GM21367 (cell line): Measurements from ENCODE around the gene SH3GLB1.
"Not testable (repeated sequence)": the region's sequence is repeated elsewhere in the genome, so short reads cannot be mapped to it uniquely, and the experiment has no call there.

Source experiments
- ATAC-seq: cut with Tn5 transposase; IDR thresholded peaks from one replicate; pipeline ENCODE4 v1.9.1; 2021; ENCODE audit not compliant: unreplicated experiment

SH3GLB1 gene

DNA sequence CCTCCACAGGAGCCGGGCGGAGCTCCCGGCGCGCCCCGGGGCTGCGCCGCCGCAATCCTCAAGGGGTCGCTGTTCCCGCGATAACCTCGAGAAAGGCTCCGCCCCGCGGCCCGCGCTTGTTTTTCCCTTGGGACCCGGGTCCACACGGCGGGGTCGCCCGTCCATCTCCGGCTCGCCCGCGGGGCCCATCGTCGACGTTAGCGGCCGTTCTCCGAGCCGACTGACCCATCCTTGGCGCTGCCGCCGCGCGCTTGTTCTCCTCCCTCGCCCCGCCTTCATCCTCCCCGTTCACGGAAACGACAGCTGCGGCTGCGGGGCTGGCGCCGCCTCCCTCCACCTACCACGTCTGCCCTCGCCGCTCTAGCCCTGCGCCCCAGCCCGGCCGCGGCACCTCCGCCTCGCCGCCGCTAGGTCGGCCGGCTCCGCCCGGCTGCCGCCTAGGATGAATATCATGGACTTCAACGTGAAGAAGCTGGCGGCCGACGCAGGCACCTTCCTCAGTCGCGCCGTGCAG is at the start of gene SH3GLB1:
Gene SH3GLB1, plus strand, starts transcription at position 119 of the 514 bp plus-strand sequence. Its CDS starts 324 bp downstream, at position 443.
- peak; percentile 82 for ATAC-seq

DNA sequence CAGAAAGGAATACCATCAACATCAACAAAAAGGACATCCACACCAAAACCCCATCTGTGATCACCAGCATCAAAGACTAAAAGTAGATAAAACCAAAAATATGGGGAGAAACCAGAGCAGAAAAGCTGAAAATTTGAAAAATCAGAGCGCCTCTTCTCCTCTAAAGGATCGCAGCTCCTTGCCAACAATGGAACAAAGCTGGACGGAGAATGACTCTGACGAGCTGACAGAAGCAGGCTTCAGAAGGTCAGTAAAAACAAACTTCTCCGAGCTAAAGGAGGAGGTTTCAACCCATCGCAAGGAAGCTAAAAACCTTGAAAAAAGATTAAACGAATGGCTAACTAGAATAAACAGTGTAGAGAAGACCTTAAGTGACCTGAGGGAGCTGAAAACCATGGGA is 46.0 kb upstream of the SH3GLB1 start:
- ATAC-seq, result not testable (repeated sequence)

DNA sequence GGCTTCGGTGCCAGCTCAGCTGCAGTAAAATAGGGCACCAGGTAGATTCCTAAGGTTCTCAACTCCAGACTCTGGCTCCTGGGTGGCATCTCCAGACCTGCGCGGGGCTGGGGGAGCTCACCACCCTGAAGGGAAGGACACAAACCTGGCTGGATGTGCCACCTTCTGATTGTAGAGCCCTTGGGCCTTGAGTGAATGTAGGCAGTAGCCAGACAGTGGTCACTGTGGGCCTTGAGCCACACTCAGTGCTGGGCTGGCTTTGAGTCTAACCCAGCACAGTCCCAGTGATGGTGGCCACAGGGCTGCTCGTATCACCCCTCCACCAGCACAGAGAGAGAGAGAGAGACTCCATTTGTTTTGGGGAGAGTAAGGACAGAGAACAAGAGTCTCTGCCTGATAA is 38.0 kb upstream of the SH3GLB1 start:
- no peak for ATAC-seq

DNA sequence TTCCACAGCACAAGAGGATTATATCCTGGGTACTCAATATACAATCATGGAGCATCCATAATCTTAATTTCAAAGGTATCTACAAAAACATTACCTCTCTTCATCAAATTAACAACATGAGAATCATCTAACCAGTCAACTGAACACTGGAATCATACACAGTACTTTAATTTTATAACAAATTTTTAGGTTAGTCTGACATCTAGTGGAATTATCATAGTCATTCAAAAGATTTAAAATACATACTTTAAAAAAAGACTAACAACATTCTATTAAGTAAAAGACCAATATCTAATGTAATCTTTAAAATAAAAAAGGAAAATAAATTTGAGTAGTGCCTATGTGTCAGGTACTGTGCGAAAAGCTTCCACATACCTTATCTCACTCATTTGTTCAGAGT is 16.8 kb upstream of the SH3GLB1 start:
- ATAC-seq, result no peak

DNA sequence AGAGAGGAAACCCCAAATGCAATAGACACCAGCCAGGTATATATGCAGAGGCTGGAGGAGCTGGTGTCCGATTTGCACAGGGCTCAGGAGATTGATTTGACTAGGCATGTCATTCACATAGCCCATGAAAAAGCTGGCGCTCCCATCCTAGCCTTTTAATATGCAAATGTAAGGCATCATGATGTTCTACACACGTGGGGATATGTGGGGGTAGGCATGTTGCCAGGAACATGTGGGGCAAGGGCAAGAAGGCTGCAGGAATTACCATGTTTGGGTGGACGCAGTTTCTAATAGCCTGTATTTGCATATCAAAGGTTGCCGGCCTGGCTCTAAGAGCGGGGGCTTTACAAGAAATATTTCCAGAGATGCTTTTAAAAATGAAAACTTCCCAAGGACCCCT is 11.7 kb upstream of the SH3GLB1 start:
- ATAC-seq, result no peak

DNA sequence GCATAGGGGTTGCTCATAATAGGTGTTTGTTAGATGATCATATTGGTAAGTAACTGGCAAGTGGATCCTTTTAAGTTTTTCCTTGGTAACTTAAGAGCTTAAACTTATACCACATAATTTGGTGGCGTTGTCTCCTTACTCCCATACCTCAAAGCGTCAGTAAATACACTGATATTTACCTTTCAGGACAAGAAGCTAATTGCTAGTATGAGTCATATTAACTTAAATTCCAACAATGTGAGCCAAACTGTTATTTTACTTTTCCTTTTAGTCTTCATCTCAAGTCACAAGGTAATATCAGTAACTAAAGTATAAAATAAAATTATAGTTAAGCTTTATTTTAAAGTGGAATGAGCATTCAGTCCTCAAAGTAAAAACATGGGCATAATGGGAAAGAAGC is 9.0 kb upstream of the SH3GLB1 start:
- no peak for ATAC-seq

DNA sequence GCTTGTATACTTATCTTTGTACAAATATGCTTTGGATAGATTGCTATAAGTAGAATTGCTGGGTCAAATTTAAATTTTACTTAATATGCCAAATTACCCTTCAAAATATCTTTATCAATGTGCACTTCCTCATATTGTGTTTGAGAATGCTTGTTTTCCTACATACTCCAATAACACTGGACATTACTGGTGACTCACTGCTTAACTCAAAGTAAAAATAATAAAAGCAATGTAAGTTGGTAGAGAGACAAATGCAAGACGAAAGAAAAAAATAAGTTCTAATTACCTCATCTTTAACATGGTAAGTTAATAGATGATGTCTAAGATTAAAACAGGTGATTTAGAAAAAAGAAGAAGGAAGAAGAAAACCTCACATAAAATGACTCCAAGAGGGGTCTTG is 7.9 kb upstream of the SH3GLB1 start:
- ATAC-seq, result no peak

DNA sequence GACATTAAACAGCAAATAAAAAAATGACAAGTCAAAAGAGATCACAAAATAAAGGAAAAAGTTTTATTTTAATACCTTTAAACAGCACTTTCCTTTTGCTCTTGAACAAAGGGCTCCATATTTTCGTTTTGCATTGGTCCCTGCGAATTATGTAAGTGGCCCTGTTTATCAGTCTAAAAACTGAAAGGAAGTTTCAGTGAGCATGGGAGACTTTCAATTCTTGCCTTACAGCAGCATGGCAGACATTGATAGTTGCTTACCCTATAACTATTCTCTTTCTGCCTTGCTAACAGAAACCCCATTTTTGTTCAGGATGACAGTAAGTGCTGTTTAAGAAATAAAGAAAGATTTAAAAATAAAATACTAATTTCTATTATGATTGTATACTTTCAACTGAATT is 5.2 kb upstream of the SH3GLB1 start:
- ATAC-seq, result peak; percentile 41

DNA sequence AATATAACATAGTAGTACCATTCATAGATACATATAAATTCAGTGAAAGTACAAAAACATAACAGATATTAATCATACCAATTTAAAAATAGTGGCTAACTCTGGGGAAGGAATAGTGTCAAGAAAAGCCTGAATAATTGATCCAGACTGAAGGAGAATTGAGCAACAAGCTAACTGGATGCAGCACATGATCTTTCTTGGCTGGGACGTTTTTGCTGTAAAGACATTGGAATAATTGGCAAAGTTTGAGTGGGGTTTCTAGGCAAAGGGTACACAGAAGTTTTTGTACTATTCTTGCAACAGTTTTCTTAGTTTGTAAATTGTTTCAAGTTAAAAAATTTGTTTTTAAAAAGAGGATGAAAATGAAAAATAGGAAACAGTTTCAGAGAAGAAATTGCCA is 2.6 kb upstream of the SH3GLB1 start:
- no peak for ATAC-seq

DNA sequence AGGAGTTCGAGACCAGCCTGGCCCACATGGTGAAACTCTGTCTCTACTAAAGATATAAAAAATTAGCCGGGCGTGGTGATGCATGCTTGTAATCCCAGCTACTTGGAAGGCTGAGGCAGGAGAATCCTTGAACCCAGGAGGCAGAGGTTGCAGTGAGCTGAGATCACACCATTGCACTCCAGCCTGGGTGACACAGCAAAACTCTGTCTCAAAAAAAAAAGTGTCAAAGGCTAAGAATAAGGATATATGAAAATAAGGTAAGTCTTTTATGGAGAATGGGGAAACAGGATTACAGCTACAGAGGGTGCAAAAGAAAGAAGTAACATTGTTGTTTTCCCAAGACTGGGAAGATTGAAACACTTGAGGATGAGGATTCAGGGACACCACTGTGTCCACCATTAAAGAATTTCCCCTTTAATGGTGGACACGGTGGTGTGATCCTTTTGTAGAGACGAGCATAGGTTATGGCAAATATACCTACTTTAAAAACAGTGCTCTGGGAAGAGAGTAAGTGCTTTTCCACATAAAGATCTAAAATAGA is 1.4 kb upstream of the SH3GLB1 start:
- not testable (repeated sequence) for ATAC-seq

DNA sequence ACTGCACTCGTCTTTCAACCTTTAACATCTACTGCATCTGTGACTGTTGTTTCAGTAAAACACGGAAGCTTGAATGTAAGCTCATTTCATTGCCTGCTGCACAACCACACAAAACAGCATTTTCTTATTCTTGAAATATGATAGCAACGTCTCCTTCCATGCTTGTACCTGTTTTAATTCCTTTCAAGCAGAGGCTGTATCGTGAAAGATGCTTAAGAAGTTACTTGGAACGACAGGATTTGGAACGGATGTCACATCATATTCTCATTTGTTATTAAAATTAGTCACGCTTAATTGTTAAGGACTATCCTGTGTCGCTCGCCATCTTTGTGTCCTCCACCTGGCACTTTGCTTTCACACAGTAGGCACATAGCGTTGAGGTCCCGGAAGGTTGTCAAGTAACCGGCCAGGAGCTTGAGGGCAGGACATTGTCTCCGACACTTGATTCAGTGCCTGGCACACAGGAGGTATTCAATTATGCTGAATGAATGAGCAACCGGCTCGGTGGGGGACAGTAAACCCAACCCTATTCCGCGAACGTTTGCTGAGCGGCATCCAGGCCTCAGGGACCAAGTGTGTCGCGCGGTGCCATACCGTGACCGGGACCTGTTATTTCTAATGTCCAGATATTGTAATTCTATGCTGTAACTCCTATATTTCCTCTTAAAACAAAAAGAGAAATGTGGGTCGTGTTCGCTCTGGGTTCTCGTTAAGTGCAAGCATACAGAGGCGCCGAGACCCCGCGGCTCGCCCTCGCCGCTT is 499 bp upstream of the SH3GLB1 start:
- peak; percentile 24 for ATAC-seq

DNA sequence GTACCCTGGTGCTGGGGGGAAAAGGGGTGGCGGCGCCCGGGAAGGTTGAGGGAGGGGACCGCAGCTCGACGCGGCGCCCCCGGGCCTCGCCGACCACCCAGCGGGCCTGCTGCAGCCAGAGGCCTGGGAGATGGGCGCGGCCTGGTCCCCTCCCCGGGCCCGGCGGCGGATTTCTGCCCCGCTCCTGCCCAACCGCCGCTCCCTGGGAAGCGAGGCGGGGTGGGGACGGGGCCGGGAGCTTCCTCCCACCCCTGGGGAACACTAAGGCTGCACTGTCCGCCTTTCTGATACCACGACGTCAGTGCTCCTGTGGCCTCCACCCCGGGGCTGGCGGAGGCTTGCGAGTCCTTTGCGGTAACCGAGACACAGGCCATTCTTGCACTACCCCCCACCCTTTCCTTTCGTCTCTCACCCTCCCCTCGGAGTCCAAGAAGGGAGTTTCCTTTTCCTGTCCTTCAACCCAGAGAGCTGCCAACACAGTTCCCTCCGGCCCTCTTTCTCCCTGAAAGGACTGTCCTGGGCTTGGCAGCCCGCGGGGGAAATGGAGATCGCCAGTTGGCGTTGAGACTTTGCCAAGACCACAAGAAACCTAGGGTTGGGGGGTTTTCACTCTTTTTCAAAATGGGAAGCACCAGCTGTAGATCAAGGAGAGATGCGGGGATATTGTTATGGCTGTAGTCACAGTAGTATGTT is 742 bp downstream of the SH3GLB1 start:
- peak; percentile 27 for ATAC-seq

DNA sequence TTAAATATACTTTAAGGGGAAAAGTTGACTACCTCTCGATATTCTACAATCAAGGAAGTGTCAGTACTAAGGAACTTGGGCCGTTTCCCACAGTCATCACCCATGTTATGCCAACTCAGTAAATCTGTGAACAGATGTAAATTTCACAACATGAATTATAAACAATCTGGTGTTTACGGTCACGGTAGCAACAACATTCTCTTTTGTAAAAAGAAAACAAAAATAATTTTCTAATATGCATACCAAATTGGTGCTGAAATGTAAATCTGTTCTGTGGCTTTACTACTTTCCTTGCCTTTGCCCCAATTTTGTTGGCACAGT is 1.2 kb downstream of the SH3GLB1 start:
- ATAC-seq, result no peak

DNA sequence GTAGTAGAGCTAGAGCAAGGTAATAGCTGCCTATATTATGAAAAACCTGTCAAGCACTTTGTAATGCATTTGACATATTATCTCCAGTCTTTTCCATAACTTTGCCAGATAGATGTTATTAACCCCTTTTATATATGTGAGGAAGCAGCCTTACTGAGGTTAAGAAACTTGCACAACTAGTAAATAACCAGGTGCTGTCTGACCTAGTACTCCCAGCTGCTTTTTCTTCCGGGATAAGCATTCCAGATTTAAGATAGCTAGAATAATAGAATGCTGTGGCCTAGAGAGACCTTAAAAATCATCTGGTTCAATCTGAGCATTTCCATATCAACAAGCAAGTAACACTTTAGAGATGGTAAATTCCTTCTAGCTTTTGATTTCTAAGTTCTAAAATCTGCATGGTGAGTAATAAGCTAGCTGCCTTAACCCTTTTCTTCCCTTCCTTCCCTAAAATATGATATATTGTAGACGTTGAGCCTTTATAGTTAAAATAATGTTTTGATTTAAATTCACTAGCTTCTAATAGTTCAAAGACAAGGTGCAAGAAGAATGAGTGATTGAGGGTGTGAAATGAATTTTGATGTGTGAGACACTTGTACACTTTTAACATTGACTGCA is 1.8 kb downstream of the SH3GLB1 start:
- no peak for ATAC-seq

DNA sequence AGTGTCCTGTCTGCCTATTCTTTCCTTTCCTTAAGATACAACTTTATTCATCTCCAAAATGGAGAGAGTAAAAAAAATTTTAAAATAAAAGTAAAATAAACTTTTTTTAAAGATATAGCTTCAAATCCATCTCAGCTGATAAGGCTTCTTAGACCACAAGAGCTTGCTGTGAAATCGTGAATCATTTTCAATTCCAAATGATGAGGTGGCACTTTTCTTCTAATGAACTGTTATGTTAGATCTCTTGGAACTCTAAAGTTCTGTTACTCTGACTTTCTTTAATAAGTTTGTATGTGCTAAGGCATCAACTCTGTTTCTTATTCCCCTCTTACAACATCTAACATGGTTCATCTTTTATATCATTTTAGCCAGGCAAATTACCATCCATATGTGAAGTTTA is 4.5 kb downstream of the SH3GLB1 start:
- no peak for ATAC-seq

DNA sequence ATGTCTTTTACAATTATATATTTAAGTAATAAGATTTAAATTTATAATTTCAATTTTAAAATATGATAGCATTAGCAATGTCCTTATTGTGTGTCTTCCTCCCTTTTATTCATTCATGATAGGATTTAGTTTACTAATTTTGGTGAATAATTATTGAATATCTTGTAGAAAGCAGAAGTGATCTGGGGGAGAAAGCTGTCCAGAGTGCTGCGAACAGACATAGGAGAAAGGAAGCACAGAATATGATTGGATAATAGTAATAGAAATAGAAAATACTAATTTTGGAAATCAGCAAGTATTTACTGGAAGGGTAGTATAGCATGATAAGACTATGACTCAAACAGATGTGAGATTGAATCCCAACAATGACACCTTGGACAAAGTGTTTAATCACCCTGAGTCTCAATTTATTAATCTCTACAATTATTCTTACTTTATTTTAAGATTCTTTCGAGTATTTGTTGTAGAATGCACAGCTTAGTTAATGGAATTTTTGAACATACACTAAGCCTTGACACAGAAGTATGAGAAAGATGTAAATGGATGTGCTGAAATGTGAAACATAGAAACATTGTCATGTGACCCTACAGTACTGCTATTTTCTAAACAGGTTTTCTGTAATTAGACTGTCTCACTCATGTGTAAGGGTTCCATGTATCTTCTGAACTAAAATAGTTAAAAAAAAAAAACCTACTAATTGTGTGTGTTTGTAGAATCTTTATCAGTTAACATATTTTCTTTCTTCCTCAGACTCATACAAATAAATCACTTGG is 7.9 kb downstream of the SH3GLB1 start:
- no peak for ATAC-seq

DNA sequence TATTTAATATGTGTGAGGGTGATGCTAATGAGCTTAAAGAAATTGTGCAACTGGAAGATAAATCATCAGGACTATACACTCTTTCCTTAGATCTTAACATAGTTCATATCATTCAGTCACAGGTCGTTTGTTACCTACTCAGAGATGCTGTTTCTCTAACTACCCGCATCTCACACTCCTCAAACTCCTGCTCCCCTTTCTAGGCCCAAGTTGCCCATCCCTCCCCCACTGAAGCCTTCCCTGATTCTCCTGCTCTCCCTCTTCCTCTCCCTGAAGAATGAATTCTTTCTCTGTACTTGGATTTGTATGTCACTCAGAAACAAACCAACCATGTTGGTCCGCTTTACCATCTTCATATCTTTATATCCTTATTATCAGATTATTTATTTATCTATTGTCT is 9.1 kb downstream of the SH3GLB1 start:
- no peak for ATAC-seq

DNA sequence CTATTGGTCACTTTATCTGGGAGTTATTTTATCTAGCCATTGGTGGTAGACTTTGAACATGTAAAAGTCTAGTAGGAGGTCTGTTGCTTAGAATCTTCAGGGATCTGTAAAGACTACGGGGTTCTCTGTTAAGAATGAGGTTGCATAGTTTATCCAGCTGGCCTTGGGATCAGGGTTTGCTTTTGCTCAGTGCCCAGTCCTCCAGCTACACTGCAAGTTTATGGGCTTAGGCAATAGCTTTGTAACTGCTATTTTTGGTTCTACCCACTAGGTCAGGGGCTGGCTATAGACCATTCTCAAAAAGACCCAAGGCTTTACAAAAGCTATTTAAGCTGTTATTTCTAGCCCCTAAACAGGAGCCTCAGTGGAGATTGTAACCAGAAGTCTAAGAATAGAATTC is 9.8 kb downstream of the SH3GLB1 start:
- no peak for ATAC-seq

DNA sequence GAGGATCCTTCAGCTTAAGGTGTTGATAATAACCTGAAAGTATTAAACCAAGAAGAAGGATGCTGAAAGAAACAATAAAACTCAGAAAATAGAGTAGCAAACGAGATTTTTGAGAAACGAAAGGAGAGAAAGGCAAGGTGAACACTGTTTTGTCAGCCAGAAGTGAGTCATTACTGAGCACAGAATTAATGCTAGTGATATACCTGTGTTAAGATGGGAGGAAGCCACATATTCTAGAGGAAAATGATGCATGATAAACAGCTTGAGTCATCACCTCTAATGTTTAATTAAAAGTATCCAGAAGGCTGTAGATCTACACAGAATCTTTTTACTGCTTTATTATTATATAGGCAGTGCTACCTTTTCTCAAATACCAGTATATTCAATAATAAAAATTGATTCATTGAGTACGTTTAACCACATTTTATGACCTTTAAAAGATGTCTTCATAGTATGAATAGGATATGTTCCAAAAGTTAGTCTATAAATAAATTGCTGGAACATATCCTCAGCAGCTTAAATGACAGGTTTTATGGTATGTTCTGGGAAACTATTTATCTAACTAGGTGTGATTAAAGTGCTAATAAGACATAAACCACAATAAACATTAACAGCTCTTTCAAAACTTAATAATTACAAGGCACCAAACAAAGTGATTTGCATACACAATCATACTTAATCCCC is 10.3 kb downstream of the SH3GLB1 start:
- ATAC-seq, result no peak

DNA sequence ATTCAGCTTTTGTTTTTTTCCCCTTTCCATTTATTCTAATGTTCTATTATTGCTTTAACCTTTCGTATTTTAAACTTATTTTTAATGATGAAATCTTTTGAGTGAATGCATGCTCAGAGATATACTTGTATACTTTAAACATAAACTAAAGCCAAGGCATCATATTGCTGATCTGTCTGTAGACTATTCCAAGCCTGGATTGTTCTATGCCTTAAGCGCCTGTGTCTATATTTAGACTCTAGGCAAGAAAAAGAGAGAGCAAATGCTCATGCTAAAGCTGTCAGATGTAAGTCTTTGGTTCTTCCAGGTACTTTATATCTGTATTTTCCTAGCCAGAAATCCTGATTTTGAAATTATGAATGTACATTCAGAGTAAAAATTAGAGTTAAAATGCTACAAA is 14.4 kb downstream of the SH3GLB1 start:
- ATAC-seq, result no peak

DNA sequence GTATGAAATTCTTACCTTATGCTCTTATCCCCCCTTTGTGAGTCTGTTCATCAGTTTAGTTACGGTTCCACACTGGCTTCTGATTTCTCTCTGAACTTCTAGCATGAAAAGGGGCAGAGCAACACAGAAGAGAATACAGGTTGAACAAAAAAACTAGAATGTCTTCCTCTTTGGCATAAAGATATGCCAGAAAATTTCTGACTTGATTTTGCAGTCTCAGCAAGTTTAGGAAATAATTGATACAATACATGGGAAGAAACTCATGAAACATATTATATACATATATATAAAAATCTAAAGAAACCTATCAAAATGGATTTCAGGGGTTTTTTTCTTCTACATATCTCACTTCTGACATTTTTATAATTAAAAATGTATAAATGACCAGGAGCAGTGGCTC is 27.0 kb downstream of the SH3GLB1 start:
- ATAC-seq, result no peak
